ENCODE measurements around the gene ZNF718. TPM values are rescaled to one million over a fixed set of nuclear protein-coding genes. Genes with fewer than 3 reads are reported as not detected.
"Not testable (repeated sequence)": the region's sequence is repeated elsewhere in the genome, so short reads cannot be mapped to it uniquely, and the experiment has no call there.

ZNF718 gene
- polyA plus RNA-seq, 3 donors from 2014 or later = 9.3 to 14.6 (median 12.1) TPM

- H3K9me3 Mint-ChIP-seq = peaks cover 47 to 100% (median 90%) of the 10 kb centered on the region in 6 donors
- no peak overlapping the region for H3K4me3 Mint-ChIP-seq
- peaks cover 39 to 67% (median 60%) of the 10 kb centered on the region in 3 donors for H3K36me3 Mint-ChIP-seq
- DNase-seq = no peak
- H3K4me1 Mint-ChIP-seq = peaks cover 5 to 16% of the 10 kb centered on the region in 2 donors
- H3K27ac Mint-ChIP-seq = no peak overlapping the region
- peaks cover 0 to 2% (median 2%) of the 10 kb centered on the region in 3 donors for H3K27me3 Mint-ChIP-seq (ENCODE audit: low read depth in 3 of 3)
Measured at GRCh38 chr4:173666-174314, 49.5 kb downstream of the ZNF718 start.

- no peaks in the 10 kb centered on the region for H3K27me3 Mint-ChIP-seq (ENCODE audit: low read depth in 3 of 3)
- H3K4me1 Mint-ChIP-seq = peaks cover 5 to 16% of the 10 kb centered on the region in 2 donors
- peaks cover 38 to 100% (median 86%) of the 10 kb centered on the region in 6 donors for H3K9me3 Mint-ChIP-seq
- DNase-seq = no peak
- peaks cover 33 to 69% (median 56%) of the 10 kb centered on the region in 3 donors for H3K36me3 Mint-ChIP-seq
- no peak overlapping the region for H3K27ac Mint-ChIP-seq
- no peak overlapping the region for H3K4me3 Mint-ChIP-seq
Measured at GRCh38 chr4:175986-176385, 51.7 kb downstream of the ZNF718 start.

GRCh38 chr4:176995-177394, 52.7 kb downstream of the ZNF718 start:
- peak in 2 of 3 donors; percentile 5 to 9 for DNase-seq
- Mint-ChIP-seq H3K27me3 (ENCODE audit: low read depth in 3 of 3) (no peaks in the 10 kb centered on the region), H3K9me3 (peaks cover 35 to 98% (median 84%) of the 10 kb centered on the region in 6 donors), H3K27ac (peak overlapping the region in 1 of 6 donors; percentile 7), H3K4me1 (peaks cover 5 to 16% of the 10 kb centered on the region in 2 donors), H3K4me3 (peak overlapping the region in 1 of 5 donors; percentile 14), H3K36me3 (peaks cover 29 to 73% (median 56%) of the 10 kb centered on the region in 3 donors)

- peaks cover 43 to 93% (median 84%) of the 10 kb centered on the region in 6 donors for H3K9me3 Mint-ChIP-seq
- not testable (repeated sequence) for H3K27ac Mint-ChIP-seq; DNase-seq; H3K27me3 Mint-ChIP-seq (ENCODE audit: low read depth in 3 of 3); H3K4me3 Mint-ChIP-seq; H3K4me1 Mint-ChIP-seq
- H3K36me3 Mint-ChIP-seq = peaks cover 32 to 73% (median 65%) of the 10 kb centered on the region in 3 donors
Measured at GRCh38 chr4:182225-182624, 57.9 kb downstream of the ZNF718 start.

- H3K4me3 Mint-ChIP-seq = no peak overlapping the region
- H3K4me1 Mint-ChIP-seq = peaks cover 0 to 2% of the 10 kb centered on the region in 2 donors
- peaks cover 27 to 44% (median 38%) of the 10 kb centered on the region in 3 donors for H3K36me3 Mint-ChIP-seq
- DNase-seq = no peak
- peaks cover 0 to 3% (median 1%) of the 10 kb centered on the region in 3 donors for H3K27me3 Mint-ChIP-seq (ENCODE audit: low read depth in 3 of 3)
- peaks cover 34 to 51% (median 46%) of the 10 kb centered on the region in 6 donors for H3K9me3 Mint-ChIP-seq
- no peak overlapping the region for H3K27ac Mint-ChIP-seq
Measured at GRCh38 chr4:188091-188490, 63.8 kb downstream of the ZNF718 start.

GRCh38 chr4:195159-195558, 70.9 kb downstream of the ZNF718 start:
- peaks cover 0 to 27% (median 7%) of the 10 kb centered on the region in 3 donors for H3K36me3 Mint-ChIP-seq
- not testable (repeated sequence) for H3K27ac Mint-ChIP-seq

GRCh38 chr4:200936-201335, 76.6 kb downstream of the ZNF718 start:
- Mint-ChIP-seq H3K9me3 (peaks cover 8 to 20% (median 14%) of the 10 kb centered on the region in 6 donors), H3K4me3 (no peak overlapping the region), H3K4me1 (peaks cover 1 to 8% of the 10 kb centered on the region in 2 donors), H3K36me3 (peaks cover 11 to 51% (median 31%) of the 10 kb centered on the region in 3 donors), H3K27me3 (ENCODE audit: low read depth in 3 of 3) (no peaks in the 10 kb centered on the region), H3K27ac (no peak overlapping the region)
- DNase-seq = no peak

More at GRCh38 chr4:195159-195558, 70.9 kb downstream of the ZNF718 start:
- H3K4me3 Mint-ChIP-seq; DNase-seq; H3K4me1 Mint-ChIP-seq; H3K27me3 Mint-ChIP-seq (ENCODE audit: low read depth in 3 of 3): not testable (repeated sequence)
- peaks cover 0 to 15% (median 6%) of the 10 kb centered on the region in 6 donors for H3K9me3 Mint-ChIP-seq

- Mint-ChIP-seq H3K36me3 (peaks cover 11 to 45% (median 28%) of the 10 kb centered on the region in 3 donors), H3K4me1 (peaks cover 16 to 17% of the 10 kb centered on the region in 2 donors), H3K9me3 (peaks cover 10 to 19% (median 14%) of the 10 kb centered on the region in 6 donors)
- not testable (repeated sequence) for H3K27me3 Mint-ChIP-seq (ENCODE audit: low read depth in 3 of 3); DNase-seq; H3K4me3 Mint-ChIP-seq; H3K27ac Mint-ChIP-seq
Measured at GRCh38 chr4:202822-203221, 78.5 kb downstream of the ZNF718 start.

- no peak overlapping the region for H3K27ac Mint-ChIP-seq
- H3K27me3 Mint-ChIP-seq (ENCODE audit: low read depth in 3 of 3) = peaks cover 0 to 2% (median 0%) of the 10 kb centered on the region in 3 donors
- no peak for DNase-seq
- H3K4me3 Mint-ChIP-seq = no peak overlapping the region
- peaks cover 36 to 38% of the 10 kb centered on the region in 2 donors for H3K4me1 Mint-ChIP-seq
- H3K36me3 Mint-ChIP-seq = peaks cover 11 to 37% (median 24%) of the 10 kb centered on the region in 3 donors
- peaks cover 10 to 18% (median 14%) of the 10 kb centered on the region in 6 donors for H3K9me3 Mint-ChIP-seq
Measured at GRCh38 chr4:205097-205756, 80.9 kb downstream of the ZNF718 start.

GRCh38 chr4:206054-206453, 81.8 kb downstream of the ZNF718 start:
- Mint-ChIP-seq H3K4me1 (peaks cover 44 to 46% of the 10 kb centered on the region in 2 donors), H3K4me3 (peak overlapping the region in 1 of 5 donors; percentile 48), H3K27me3 (ENCODE audit: low read depth in 3 of 3) (peaks cover 0 to 2% (median 0%) of the 10 kb centered on the region in 3 donors), H3K27ac (peak overlapping the region in 4 of 6 donors; percentile 6 to 52 (median 39)), H3K36me3 (peaks cover 11 to 31% (median 24%) of the 10 kb centered on the region in 3 donors), H3K9me3 (peaks cover 10 to 18% (median 14%) of the 10 kb centered on the region in 6 donors)
- no peak for DNase-seq

- peaks cover 4 to 22% (median 9%) of the 10 kb centered on the region in 3 donors for H3K36me3 Mint-ChIP-seq
- H3K4me1 Mint-ChIP-seq = peaks cover 63 to 70% of the 10 kb centered on the region in 2 donors
- H3K9me3 Mint-ChIP-seq = peaks cover 0 to 18% (median 7%) of the 10 kb centered on the region in 6 donors
- H3K4me3 Mint-ChIP-seq = peak overlapping the region; percentile 0 to 81 (median 39)
- H3K27ac Mint-ChIP-seq = peak overlapping the region; percentile 29 to 67 (median 41)
- DNase-seq = peak in 2 of 3 donors; percentile 6 to 21
- not testable (repeated sequence) for H3K27me3 Mint-ChIP-seq (ENCODE audit: low read depth in 3 of 3)
Measured at GRCh38 chr4:208416-209096, 84.3 kb downstream of the ZNF718 start.

GRCh38 chr4:211033-211511, 86.8 kb downstream of the ZNF718 start:
- Mint-ChIP-seq H3K27ac (peak overlapping the region; percentile 50 to 83 (median 68)), H3K27me3 (ENCODE audit: low read depth in 3 of 3) (peaks cover 2 to 3% (median 3%) of the 10 kb centered on the region in 3 donors), H3K4me1 (peaks cover 75 to 93% of the 10 kb centered on the region in 2 donors), H3K9me3 (peaks cover 0 to 12% (median 3%) of the 10 kb centered on the region in 6 donors), H3K36me3 (peaks cover 5 to 22% (median 10%) of the 10 kb centered on the region in 3 donors), H3K4me3 (peak overlapping the region; percentile 25 to 67 (median 64))
- DNase-seq = peak in 2 of 3 donors; percentile 21 to 32

All from immature natural killer cell (primary cell).